ENCODE results near the gene TRRAP. TPM values are rescaled to one million over a fixed set of nuclear protein-coding genes. Genes with fewer than 3 reads are reported as not detected.

Gene TRRAP
- total RNA-seq, 2 donors from 2014 or later, result 23.4 to 24.3 TPM

- no peak for TF ChIP-seq CTCF (IDR thresholded peaks at IDR 0.05)
- H3K9me3 ChIP-seq, result no peaks in the 10 kb centered on the region
- H3K27me3 ChIP-seq, result no peaks in the 10 kb centered on the region
- no peak overlapping the region for H3K4me3 ChIP-seq
- H3K36me3 ChIP-seq, result peaks cover 63% of the 10 kb centered on the region
- H3K4me1 ChIP-seq, result peaks cover 0 to 3% of the 10 kb centered on the region in 2 donors
- DNase-seq (ENCODE audit: low spot score), result no peak
- no peak overlapping the region for H3K27ac ChIP-seq
Observed at GRCh38 chr7:99014113-99014985, 136.0 kb downstream of the TRRAP start.

- no peak for TF ChIP-seq CTCF (IDR thresholded peaks at IDR 0.05)
- Histone ChIP-seq H3K4me3 (no peak overlapping the region), H3K27me3 (no peaks in the 10 kb centered on the region), H3K4me1 (peaks cover 0 to 8% of the 10 kb centered on the region in 2 donors), H3K36me3 (peaks cover 56% of the 10 kb centered on the region), H3K9me3 (no peaks in the 10 kb centered on the region), H3K27ac (no peak overlapping the region)
- DNase-seq (ENCODE audit: low spot score), result no peak
Observed at GRCh38 chr7:99016196-99016595, 137.9 kb downstream of the TRRAP start.

DNA sequence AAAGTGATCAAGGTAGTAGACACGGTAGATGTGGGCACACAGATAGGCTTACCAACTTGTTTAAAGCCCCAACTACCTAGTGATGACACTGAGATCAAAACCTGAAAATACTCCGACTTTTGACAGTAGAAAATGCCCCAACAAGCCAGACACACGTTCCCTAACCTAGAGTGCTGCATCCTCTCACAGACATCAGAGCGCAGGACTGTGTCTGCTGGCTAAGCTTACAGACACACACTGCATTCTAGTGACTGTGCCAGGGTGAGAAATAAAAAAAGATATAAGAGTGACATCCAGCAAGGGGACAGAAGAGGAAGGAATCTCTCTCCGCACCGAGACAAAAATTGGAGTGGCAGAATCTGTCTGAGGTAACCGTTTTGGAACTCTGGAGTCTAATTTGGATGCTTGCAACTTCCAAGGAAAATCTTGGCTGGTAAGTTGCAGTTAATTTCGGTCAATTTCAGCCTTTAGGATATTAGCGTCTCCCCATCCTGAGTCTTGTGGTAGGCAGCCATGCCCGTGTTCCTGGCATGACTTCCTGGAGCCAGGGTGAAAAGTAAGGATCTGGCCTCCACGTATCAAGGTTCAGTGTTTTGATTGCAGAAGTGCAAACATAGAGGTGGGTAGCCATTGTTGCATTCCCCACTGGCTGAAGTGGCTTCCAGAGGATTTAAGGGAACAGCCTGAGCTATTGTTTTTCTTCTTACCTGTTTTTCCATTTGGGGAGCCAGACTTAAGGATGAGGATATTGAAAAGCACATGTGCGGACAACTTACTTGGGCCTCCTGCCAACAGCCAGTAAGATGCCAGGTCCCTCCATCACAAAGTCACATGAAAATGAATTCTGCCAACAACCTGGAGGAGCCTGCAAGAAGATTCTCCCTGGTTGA lies 141.4 kb downstream of the TRRAP start:
- no peak for TF ChIP-seq CTCF (IDR thresholded peaks at IDR 0.05)
- Histone ChIP-seq H3K4me1 (peaks cover 0 to 24% of the 10 kb centered on the region in 2 donors), H3K27me3 (no peaks in the 10 kb centered on the region), H3K36me3 (peaks cover 20% of the 10 kb centered on the region), H3K27ac (no peak overlapping the region), H3K4me3 (no peak overlapping the region), H3K9me3 (no peaks in the 10 kb centered on the region)
- DNase-seq (ENCODE audit: low spot score), result peak; percentile 23

- no peak overlapping the region for H3K27ac ChIP-seq
- no peaks in the 10 kb centered on the region for H3K27me3 ChIP-seq
- H3K4me1 ChIP-seq, result peaks cover 0 to 24% of the 10 kb centered on the region in 2 donors
- no peak for DNase-seq (ENCODE audit: low spot score)
- no peaks in the 10 kb centered on the region for H3K9me3 ChIP-seq
- H3K4me3 ChIP-seq, result no peak overlapping the region
- TF ChIP-seq CTCF (IDR thresholded peaks at IDR 0.05), result no peak
- peaks cover 17% of the 10 kb centered on the region for H3K36me3 ChIP-seq
Observed at GRCh38 chr7:99020413-99020715, 142.0 kb downstream of the TRRAP start.

GRCh38 chr7:99021941-99022560 lies 143.7 kb downstream of the TRRAP start:
- Histone ChIP-seq H3K27ac (no peak overlapping the region), H3K4me3 (no peak overlapping the region), H3K9me3 (no peaks in the 10 kb centered on the region), H3K36me3 (peaks cover 12% of the 10 kb centered on the region), H3K4me1 (peaks cover 0 to 24% of the 10 kb centered on the region in 2 donors), H3K27me3 (no peaks in the 10 kb centered on the region)
- no peak for TF ChIP-seq CTCF (IDR thresholded peaks at IDR 0.05)
- DNase-seq (ENCODE audit: low spot score), result peak; percentile 28
